ENCODE data around the gene SLC44A5.
"Not testable (repeated sequence)": the region's sequence is repeated elsewhere in the genome, so short reads cannot be mapped to it uniquely, and the experiment has no call there.

Gene SLC44A5

DNA sequence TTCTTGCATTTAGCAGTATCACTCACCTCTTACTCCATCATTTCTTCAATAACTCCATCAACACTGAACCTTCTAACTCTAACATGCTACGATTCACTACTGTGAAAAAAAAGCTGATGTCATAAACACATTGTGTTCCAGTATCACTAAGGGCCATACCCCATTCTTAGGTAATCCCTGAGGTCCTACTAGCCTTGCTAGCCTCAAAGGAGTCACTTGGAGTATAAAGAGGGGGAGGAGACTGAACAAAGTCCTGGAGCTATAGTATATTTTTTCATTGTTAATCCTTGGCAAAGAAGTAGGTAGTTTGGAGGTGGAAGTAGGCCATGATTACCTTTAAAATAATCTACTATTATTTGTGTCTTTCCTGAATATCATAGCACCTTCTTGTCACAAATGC is at the start of gene SLC44A5:
SLC44A5 (minus strand) TSS at position 101 of the 400 bp plus-strand sequence. CDS start 69,667 bp downstream, outside the sequence.
- no peak for DNase-seq

DNA sequence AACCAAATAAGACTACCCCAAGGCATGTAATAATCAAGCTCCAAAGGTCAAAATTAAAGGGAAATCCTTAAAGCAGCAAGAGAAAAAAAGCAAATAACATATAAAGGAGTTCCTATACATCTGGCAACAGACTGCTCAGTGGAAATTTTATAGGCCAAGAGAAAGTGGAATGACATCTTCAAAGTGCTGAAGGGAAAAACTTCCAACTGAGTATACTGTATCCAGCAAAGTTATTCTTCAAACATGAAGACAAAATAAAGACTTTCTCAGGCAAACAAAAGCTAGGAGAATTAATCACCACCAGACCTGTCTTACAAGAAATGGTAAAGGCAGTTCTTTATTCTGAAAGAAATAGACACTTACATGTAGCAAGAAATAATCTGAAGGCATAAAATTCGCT is 45.0 kb upstream of the SLC44A5 start:
- no peak for DNase-seq

DNA sequence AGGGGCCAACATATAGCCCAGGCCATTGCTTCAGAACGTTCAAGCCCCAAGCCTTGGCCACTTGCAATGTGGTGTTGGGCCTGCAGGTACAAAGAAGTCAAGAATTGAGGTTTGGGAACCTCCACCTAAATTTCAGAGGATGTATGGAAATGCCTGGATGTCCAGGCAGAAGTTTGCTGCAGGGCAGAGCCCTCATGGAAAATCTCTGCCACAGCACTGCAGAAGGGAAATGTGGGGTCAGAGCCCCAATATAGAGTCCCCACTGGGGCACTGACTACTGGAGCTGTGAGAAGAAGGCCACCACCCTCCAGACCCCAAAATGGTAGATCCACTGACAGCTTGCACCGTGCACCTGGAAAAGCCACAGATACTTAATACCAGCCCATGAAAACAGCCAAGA is 36.3 kb upstream of the SLC44A5 start:
- DNase-seq: not testable (repeated sequence)

DNA sequence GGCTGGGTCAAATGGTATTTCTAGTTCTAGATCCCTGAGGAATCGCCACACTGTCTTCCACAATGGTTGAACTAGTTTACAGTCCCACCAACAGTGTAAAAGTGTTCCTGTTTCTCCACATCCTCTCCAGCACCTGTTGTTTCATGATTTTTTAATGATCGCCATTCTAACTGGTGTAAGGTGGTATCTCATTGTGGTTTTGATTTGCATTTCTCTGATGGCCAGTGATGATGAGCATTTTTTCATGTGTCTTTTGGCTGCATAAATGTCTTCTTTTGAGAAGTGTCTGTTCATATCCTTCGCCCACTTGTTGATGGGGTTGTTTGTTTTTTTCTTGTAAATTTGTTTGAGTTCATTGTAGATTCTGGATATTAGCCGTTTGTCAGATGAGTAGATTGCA is 34.2 kb upstream of the SLC44A5 start:
- not testable (repeated sequence) for DNase-seq

DNA sequence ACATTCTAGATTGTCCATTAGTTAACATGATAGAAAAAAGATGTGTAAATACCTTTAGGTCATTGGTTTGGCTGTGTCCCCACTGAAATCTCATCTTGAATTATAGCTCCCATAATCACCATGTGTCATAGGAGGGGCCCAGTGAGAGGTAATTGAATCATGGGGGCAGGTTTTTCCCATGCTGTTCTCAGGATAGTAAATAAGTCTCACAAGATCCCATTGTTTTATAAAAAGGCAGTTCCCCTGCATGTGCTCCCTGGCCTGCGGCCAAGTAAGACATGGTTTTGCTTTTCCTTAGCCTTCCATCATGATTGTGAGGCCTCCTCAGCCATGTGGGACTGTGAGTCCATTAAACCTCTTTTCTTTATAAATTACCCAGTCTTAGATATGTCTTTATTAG is 32.5 kb upstream of the SLC44A5 start:
- no peak for DNase-seq

DNA sequence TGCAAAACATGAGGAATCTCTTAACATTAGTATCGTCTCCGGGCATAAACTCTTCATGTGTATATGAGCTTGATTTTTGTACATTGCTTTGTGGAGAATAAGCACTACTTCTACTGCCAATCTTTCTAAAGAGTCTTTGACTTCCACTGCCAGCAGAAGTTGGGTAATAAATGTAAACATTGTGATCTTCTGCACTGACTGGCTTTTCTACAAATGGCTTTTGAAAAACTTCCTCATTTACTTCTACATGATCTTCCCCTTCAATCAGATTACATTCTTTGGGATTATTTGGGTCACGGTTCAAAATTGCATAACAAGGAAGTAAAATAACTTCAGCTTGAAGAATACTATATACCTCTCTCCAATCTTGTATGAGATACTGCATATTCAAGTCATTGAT is 30.4 kb upstream of the SLC44A5 start:
- no peak for DNase-seq

DNA sequence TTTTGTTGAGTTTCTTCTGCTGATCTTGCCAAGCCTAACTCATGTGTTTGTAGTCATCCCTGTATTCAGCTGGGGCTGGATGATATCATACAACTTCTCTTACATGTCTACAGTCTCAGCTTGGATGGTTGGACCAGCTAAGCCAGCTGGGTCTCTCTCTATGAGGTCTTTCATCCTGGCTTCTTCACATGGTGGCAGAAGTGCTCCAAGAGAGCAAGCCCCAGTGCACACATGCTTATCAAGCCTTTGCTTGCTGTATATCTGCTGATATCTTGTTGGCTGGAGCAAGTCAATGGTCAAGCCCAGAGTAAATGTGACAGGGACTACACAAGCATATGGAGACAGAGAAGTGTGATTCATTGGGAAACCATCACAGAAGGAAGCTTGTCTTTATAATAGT is 29.2 kb upstream of the SLC44A5 start:
- DNase-seq: no peak

GRCh38 chr1:75632350-75632949 is 21.5 kb upstream of the SLC44A5 start:
- no peak for DNase-seq

DNA sequence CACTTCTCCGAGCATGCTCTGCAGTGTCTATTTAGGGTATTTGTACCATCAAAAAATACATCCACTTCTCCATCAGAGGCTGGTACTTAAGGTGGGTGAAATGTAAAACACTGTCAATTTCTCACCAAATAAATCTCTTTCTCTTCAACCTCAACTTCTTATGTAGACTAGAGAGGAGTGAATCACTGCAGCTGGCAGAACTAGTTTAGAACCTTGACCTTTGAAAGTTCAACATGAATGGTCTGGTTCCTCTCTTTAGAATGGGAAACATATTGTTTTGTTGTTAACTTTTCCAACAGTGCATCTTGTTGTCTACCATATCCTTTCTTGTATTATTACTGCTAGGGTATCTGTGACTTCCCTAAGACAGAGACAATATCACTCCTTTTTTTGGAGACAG is 20.1 kb upstream of the SLC44A5 start:
- DNase-seq: no peak

DNA sequence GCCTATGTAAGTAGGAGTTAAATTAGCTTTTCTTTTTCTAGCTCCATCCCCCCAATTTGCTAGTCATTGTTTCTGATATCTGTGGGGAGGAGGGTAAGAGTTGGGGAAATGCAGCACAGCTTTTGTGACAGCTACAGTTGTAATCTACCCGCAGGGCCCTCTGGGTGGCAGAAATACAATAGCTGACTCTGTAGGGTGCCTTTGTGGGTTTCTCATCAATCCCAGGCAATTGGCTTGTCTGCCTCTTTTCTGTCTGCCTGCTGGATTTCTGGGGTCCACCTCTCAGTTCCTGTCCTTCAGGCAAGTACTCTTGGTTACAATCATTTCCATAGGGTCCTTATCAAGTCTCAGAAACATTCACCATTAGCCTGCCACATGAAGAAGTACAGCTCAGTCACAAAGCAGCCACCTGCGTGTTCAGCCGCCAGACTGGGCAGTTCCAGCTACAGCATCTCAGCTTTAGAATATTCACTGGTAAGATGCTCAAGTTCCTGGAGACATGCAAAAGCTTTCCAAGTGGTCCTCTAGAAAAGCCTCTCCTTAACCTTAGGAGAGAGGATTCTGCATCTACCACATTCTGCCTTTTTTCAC is 19.2 kb upstream of the SLC44A5 start:
- DNase-seq: no peak

DNA sequence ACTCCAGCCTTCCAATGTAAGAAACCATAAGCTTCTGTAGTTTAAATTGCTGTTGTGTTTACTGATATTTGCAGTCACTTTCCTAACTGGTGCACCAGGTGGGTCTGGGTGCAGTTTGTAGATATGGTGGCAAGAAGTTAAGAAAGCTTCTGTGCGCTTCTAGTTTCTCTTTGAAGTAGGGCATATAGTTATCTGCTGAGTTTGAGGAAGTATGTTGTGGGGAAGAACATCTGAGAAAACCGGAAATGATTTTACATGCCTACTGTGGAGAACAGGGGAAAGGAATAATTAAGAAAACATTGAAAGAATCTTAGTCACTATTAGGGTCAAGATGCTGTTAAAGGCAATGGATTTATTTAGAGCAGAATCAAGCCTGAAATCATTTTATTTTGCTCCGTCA is 14.9 kb upstream of the SLC44A5 start:
- DNase-seq: no peak

GRCh38 chr1:75618382-75618781 is 7.5 kb upstream of the SLC44A5 start:
- DNase-seq: no peak

DNA sequence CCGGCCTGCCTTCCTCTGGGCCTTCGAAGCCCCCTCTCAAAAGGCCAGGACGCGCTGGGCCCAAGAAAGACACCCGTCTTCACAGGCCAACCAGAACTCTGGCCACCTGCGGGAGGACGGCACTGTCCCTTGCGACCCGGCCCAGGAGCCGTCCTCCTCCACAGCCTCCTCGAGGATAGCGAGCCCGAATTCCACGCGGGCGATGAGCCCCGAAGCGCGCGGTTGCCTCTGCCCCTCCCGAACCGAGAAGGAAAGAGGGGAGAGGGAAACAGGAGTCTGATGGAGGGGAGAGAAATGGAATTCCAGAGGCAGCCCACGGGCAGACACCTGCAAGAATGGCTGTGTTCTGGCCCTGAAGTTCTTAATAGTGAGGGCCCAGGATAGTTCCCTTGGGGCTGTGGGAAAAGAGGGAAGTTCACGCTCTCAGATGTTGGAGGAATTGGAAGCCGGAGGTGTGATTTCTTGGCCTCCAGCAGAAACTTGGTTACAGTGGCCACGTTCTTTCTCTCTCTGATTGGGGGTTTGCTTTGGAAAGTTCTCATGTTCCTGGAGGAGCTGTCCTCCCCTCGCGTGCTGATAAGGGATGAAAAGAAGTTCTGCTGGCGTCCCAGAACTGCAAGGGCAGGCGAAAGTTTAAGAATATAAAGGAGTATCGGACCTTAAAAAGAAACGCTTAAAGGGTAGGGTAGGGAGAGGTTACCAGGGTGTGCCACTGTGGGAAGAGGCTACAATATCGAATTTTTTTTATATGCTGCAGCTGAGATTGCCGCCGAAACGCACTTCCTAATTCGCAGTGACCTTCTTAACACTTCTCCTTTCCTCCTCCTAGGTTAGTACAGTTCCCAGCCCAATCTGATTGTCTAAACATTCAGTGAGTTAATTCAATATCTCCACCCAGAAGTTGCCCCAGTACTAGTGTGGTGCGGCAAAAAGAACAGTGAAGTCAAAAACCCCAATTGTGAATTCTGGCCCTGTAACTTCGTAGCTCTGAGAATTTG is 5.8 kb upstream of the SLC44A5 start:
- DNase-seq: no peak

GRCh38 chr1:75615613-75616435 is 4.9 kb upstream of the SLC44A5 start:
- peak; percentile 22 for DNase-seq

DNA sequence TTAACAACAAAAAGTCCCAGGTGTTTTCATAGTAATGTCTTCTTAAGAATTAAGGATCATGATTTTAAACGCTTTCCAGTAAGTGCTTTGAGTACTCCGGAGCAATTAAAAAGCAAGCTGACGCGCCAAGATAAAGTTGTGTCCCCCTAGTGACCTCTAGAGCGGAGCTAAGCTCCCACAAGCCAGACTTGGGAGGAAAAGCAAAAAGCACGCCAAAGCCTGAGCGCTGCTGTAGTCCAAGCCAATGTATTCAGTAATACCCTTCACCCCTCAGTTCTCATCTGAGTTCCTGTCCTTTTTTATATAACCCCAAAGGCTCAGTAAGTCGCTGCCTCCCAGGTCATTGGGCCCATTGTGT is 3.5 kb upstream of the SLC44A5 start:
- DNase-seq: no peak

DNA sequence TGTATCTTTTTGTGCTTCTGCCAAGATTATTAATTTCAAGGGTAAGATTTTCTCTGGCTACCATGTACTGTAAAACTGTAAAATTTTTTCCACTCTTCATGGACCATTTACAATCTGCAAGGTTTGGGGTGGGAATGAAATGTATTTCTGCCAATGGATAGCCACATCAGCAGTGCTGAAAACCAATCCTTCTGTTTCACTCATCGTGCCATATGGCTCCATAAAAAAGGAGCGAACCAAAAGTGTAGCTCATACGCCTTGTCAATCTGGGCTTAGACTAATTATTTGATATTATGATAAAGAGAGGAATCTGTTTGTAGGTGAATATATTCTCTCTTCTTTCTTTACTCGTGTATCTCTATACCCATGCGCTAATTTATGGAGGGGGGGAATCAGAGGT is 3.0 kb upstream of the SLC44A5 start:
- no peak for DNase-seq

DNA sequence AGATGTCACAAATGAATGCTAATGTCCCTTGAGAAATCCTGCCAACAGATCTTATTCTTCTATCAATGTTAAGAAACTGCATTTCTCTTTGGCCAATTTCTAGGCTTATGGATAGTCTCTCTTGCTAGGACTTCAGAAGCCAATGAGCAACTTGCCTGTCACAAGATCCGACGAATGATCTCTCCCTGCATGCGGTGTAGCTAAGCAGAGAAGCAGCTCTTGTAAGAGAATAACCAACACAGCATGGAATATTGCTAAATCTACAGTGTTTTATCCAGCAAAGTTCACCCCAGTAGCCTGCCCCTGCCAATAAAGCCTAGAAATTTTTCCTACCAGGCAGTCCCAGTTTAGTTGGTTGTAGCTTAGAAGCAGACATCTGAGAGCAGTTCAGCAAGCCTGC is 2.1 kb upstream of the SLC44A5 start:
- DNase-seq: no peak

DNA sequence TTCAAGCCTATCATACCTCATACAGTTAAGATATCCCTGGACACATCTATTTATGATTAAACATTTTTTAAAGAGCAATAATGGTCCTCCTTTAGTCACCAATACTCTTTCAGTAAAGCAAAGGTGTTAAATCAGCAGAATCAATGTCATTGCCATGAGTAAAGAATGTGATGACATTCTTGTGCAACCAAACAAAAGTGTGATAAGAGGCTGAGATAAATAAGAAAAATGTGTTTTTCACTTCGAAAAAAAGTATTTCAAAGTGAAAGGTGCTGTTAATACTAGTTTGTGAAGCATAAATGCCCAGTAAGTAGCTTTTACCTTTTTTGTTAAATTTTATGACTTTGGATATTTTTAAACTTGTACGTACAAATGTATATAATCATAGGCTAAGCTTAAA is 8.4 kb downstream of the SLC44A5 start:
- DNase-seq: no peak

DNA sequence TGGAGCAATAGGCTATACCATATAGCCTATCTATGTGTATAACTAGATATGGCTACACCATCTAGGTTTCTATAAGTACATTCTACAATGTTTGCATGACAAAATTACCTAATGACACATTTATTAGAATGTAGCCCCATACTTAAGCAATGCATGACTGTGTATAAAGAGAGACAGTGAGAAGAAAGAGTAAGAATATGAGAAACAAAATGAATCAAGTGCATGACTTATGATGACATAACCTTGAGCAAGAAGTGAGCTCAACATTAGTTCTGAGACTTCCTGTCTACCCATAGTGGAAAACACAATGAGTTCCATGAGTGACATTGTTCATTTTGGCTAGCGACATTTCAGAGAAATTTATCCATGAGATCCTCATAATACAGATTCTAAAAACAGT is 10.1 kb downstream of the SLC44A5 start:
- no peak for DNase-seq

DNA sequence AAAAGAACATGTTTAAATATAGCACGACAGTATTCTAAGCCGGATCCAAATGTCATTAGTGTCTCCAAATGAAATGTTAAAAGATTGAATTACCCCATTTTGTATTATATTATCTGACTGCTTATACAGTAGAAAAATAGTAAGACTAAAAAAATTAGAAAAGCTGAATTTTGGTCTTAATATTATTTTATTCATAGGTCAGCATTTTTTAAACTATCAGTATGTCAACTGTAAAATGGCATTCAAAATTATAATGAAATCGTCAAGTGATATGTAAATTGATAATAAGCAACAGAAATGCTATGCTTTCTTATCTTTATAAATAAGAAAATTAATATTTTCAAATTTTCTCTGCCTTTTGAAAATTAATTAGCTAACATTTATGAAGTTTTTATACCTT is 16.6 kb downstream of the SLC44A5 start:
- no peak for DNase-seq

DNA sequence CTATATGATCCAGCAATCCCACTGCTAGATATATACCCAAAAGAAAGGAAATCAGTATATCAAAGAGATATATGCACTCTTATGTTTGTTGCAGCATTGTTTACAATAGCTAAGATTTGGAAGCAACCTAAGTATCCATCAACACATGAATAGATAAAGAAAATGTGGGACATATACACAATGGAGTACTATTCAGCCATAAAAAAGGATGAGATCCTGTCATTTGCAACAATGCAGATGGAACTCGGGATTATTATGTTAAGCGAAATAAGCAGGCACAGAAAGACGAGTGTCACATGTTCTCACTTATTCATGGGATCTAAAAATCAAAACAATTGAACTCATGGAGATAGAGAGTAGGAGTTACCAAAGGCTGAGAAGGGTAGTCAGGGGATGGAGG is 17.5 kb downstream of the SLC44A5 start:
- not testable (repeated sequence) for DNase-seq

DNA sequence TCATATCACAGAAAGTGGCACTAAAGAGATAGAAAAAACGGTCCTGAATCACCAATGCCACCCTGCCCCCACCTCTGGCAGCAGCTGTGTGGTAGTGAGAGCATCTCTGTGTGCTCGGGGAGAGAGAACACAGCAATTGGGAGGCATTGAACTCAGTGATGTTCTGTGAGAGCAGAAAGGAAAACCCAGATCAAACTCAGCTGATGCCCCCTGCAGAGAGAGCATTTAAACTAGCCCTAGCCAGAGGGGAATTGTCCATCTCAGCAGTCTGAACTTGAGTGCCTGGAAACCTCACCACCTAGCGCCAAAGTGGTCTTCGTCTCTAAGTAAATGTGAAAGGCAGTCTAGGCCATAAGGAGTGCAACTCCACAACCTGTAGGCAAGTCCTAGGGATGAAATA is 21.3 kb downstream of the SLC44A5 start:
- DNase-seq: no peak

Measured in activated T-cell treated with anti-CD3 and anti-CD28 coated beads, Interleukin-2, amount 50 U/mL, for 1 hour (primary cell).